Cardiac muscle cell (in vitro differentiated cells and primary cell): ENCODE data around the gene DDX39B. TPM values are rescaled to one million over a fixed set of nuclear protein-coding genes. Genes with fewer than 3 reads are reported as not detected.

ENCODE experiments used
- DNase-seq, 2 donors: peaks; one replicate each; pipeline versions ENCODE4 v3.0.0 to v3.0.0-alpha.2; 2010 to 2017; ENCODE audit warnings: low read depth in 1 of 2, low spot score in 1 of 2
- H3K27ac ChIP-seq: fragments of 200-600 bp; sonication (generic); 2 replicates; pipeline ENCODE4 v1.5.1; 2016
- H3K27me3 ChIP-seq: fragments of 200-600 bp; sonication (generic); 2 replicates; pipeline ENCODE4 v1.6.0; 2016; ENCODE audit warnings: control low read depth
- H3K36me3 ChIP-seq: fragments of 200-600 bp; sonication (generic); 2 replicates; pipeline ENCODE4 v1.5.1; 2016; ENCODE audit warnings: control low read depth
- H3K4me1 ChIP-seq: fragments of 200-600 bp; sonication (generic); 2 replicates; pipeline ENCODE4 v1.8.1; 2017; ENCODE audit warnings: low read depth, mild to moderate bottlenecking, mixed run types
- H3K4me3 ChIP-seq: fragments of 200-600 bp; sonication (generic); 2 replicates; pipeline ENCODE4 v1.5.1; 2016; ENCODE audit warnings: mild to moderate bottlenecking
- H3K9me3 ChIP-seq: fragments of 200-600 bp; sonication (generic); 2 replicates; pipeline ENCODE4 v1.5.1; 2017; ENCODE audit warnings: low read depth, mild to moderate bottlenecking, control low read depth
- CTCF ChIP-seq: IDR thresholded peaks from 2 replicates; pipeline ENCODE4 v1.5.1; 2012; ENCODE audit warnings: low read depth, mild to moderate bottlenecking, low read length
- polyA plus RNA-seq: library from polyadenylated mRNA; unstranded; fragments of >200 nt; fragmentation: Nextera tagmentation; extraction: Ambion mirVana; gene quantifications from 2 replicates; pipeline ENCODE4 v1.2.1, GENCODE V29; 2016
- total RNA-seq: library from RNA; depleted of rRNA; stranded (reverse); fragments of >200 nt; gene quantifications from 2 replicates; pipeline ENCODE4 v1.2.3, GENCODE V29; 2016

Gene DDX39B
- total and polyA plus RNA-seq, 2 experiments from 2014 or later, result 321 to 371 TPM

- no peak for TF ChIP-seq CTCF
- no peaks in the 10 kb centered on the region for H3K4me1 ChIP-seq
- H3K36me3 ChIP-seq, result no peaks in the 10 kb centered on the region
- H3K4me3 ChIP-seq, result no peak overlapping the region
- no peaks in the 10 kb centered on the region for H3K27me3 ChIP-seq
- H3K27ac ChIP-seq, result no peak overlapping the region
- no peak for DNase-seq
- H3K9me3 ChIP-seq, result no peaks in the 10 kb centered on the region
These were observed 25.9 kb upstream of the DDX39B start for GRCh38 chr6:31567531-31568370.

GRCh38 chr6:31560697-31561058, 18.9 kb upstream of the DDX39B start:
- Histone ChIP-seq H3K27me3 (no peaks in the 10 kb centered on the region), H3K27ac (peak overlapping the region; percentile 64), H3K36me3 (peaks cover 6% of the 10 kb centered on the region), H3K4me1 (peaks cover 5% of the 10 kb centered on the region), H3K9me3 (no peaks in the 10 kb centered on the region), H3K4me3 (no peak overlapping the region)
- DNase-seq, result no peak
- no peak for TF ChIP-seq CTCF

- TF ChIP-seq CTCF, result no peak
- Histone ChIP-seq H3K4me3 (no peak overlapping the region), H3K9me3 (no peaks in the 10 kb centered on the region), H3K4me1 (peaks cover 5% of the 10 kb centered on the region), H3K27me3 (no peaks in the 10 kb centered on the region), H3K27ac (peak overlapping the region; percentile 64), H3K36me3 (peaks cover 6% of the 10 kb centered on the region)
- peak in 1 of 2 donors; percentile 76 for DNase-seq
These were observed 18.3 kb upstream of the DDX39B start for GRCh38 chr6:31559958-31560696.

- Histone ChIP-seq H3K4me1 (peaks cover 5% of the 10 kb centered on the region), H3K27me3 (no peaks in the 10 kb centered on the region), H3K4me3 (no peak overlapping the region), H3K27ac (peak overlapping the region; percentile 64), H3K36me3 (peaks cover 8% of the 10 kb centered on the region), H3K9me3 (no peaks in the 10 kb centered on the region)
- TF ChIP-seq CTCF, result no peak
- no peak for DNase-seq
These were observed 17.8 kb upstream of the DDX39B start for GRCh38 chr6:31559606-31559957.

- Histone ChIP-seq H3K4me3 (no peak overlapping the region), H3K27me3 (no peaks in the 10 kb centered on the region), H3K9me3 (no peaks in the 10 kb centered on the region), H3K27ac (no peak overlapping the region), H3K4me1 (peaks cover 5% of the 10 kb centered on the region), H3K36me3 (peaks cover 10% of the 10 kb centered on the region)
- no peak for TF ChIP-seq CTCF
- DNase-seq, result peak in 1 of 2 donors; percentile 52
These were observed 17.1 kb upstream of the DDX39B start for GRCh38 chr6:31558631-31559500.
